ENCODE results near the gene JAKMIP1. TPM values are rescaled to one million over a fixed set of nuclear protein-coding genes. Genes with fewer than 3 reads are reported as not detected.

JAKMIP1 gene
- total RNA-seq, 1 donor from 2014 or later = 0.13 TPM

DNA sequence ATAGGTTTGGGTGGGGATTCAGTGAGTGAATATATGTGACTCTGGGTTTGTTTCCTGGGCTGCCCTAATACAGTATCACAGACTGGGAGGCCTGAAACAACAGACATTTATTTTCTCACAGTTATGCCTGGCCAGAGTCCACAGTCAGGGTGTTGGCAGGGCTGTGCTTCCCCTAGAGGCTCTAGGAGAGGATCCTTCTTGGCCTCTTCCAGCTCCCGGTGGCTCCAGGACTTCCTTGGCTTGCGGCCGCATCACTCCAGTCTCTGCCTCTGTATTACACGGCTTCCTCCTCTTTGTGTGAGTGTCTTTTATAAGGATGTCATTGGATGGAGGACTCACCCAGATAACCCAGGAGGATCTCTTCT, 5.2 kb upstream of the JAKMIP1 start:
- Mint-ChIP-seq H3K4me3 (no peak overlapping the region), H3K27me3 (peaks cover 4% of the 10 kb centered on the region), H3K4me1 (peaks cover 9% of the 10 kb centered on the region), H3K36me3 (ENCODE audit: low read depth) (no peaks in the 10 kb centered on the region), H3K27ac (no peak overlapping the region), H3K9me3 (peaks cover 7% of the 10 kb centered on the region)
- DNase-seq (no peak), ATAC-seq (ENCODE audit: low read depth) (no peak)
- intact Hi-C loops (cut with micrococcal nuclease) = no loop called here
- ChIA-PET CTCF (no interaction called here), POLR2A (no interaction called here)
- TF ChIP-seq, protein P1, sequence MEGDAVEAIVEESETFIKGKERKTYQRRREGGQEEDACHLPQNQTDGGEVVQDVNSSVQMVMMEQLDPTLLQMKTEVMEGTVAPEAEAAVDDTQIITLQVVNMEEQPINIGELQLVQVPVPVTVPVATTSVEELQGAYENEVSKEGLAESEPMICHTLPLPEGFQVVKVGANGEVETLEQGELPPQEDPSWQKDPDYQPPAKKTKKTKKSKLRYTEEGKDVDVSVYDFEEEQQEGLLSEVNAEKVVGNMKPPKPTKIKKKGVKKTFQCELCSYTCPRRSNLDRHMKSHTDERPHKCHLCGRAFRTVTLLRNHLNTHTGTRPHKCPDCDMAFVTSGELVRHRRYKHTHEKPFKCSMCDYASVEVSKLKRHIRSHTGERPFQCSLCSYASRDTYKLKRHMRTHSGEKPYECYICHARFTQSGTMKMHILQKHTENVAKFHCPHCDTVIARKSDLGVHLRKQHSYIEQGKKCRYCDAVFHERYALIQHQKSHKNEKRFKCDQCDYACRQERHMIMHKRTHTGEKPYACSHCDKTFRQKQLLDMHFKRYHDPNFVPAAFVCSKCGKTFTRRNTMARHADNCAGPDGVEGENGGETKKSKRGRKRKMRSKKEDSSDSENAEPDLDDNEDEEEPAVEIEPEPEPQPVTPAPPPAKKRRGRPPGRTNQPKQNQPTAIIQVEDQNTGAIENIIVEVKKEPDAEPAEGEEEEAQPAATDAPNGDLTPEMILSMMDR (IDR thresholded peaks at IDR 0.05) = no peak

DNA sequence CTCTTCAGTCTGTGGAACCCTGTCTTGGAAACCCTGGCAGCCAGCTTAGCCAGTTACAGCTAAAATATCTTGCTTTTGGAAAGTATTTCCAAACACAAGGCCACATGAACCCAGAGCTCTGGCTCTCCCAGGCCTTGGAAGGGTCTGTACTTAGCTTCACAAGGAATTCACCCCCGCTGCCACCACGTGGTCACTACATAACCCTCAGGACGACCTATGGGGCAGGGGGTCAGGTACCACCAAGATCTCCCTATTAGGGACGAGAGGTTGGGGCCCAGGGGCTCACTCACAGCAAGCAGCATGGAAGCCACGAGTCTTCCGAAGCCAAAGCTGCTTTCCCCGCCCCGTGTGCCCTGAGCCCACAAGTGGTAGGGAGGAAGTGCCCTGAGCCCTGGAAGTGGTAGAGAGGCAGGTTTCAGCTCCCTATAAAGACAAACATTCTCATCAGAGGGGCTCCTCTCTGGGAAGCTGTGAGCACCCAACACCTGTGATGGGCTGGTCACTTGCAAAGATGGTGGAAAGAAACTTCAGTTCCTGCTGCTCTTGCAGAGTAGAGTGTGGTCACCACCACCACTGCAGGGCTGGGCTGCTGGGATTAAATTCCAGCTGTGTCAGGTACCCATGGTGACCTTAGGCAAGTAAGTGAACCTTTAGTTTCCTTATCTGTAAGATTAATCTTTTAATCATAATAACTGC, 4.7 kb upstream of the JAKMIP1 start:
- DNase-seq = no peak
- Mint-ChIP-seq H3K4me3 (no peak overlapping the region), H3K36me3 (ENCODE audit: low read depth) (no peaks in the 10 kb centered on the region), H3K4me1 (peaks cover 9% of the 10 kb centered on the region), H3K9me3 (peaks cover 7% of the 10 kb centered on the region), H3K27me3 (peaks cover 4% of the 10 kb centered on the region), H3K27ac (no peak overlapping the region)
- CTCF ChIA-PET = interaction anchor here (0.7 kb wide), 1 partner anchor 46 kb away, joined by 3 read pairs; no protein-coding TSS in a partner anchor
- ATAC-seq (ENCODE audit: low read depth) = no peak
- intact Hi-C loops (cut with micrococcal nuclease) = no loop called here
- TF ChIP-seq, protein P1 (IDR thresholded peaks at IDR 0.05) = no peak
- POLR2A ChIA-PET = no interaction called here

DNA sequence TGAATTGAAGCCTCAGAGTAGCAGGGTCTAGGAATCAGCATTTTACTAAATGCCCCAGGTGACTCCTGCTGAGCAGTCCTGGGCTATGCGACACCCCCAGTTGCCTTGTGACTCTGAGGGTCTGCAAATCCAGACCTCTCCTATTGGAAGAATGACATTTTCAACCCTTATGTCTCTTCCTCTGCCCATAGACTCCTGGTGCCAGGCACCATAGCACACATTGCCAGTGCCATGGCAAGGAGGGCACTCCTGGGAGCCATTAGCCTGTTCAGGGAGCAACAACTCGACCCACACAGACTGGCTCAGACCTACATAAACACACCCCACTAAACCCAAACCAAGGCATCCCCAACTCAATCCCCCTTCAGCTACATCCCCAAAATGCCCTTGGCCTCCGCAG, 3.7 kb upstream of the JAKMIP1 start:
- Mint-ChIP-seq H3K4me3 (no peak overlapping the region), H3K27ac (no peak overlapping the region), H3K9me3 (peaks cover 7% of the 10 kb centered on the region), H3K36me3 (ENCODE audit: low read depth) (no peaks in the 10 kb centered on the region), H3K4me1 (peaks cover 10% of the 10 kb centered on the region), H3K27me3 (peaks cover 4% of the 10 kb centered on the region)
- DNase-seq = no peak
- ChIA-PET CTCF (interaction anchor here (0.7 kb wide), 1 partner anchor 47 kb away, joined by 3 read pairs; no protein-coding TSS in a partner anchor), POLR2A (no interaction called here)
- intact Hi-C loops (cut with micrococcal nuclease) = no loop called here
- no peak for ATAC-seq (ENCODE audit: low read depth)
- TF ChIP-seq, protein P1 (IDR thresholded peaks at IDR 0.05) = no peak

DNA sequence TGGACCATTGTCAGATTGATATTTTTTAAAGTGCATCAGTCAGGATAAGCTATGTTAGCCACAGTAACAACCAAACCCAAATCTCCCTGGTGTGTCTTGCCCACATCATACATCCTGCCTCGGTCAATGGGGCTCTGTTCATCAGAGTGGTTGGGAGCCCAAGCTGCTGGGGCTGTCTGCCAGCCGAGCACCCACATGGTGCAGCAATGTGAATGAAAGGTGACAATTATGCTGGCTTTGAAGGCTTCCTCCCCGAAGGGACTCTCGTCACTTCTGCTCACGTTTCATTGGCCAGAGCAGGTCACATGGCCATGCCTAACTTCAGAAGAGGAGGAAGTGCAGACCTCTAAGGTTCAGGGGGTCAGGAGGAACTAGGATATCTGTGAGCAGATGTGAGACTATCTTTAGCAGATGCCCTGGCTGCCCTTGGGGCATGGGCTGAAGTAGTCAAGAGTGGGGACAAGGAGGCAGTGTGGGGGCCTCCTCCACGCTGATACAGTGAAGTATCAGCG, 1.3 kb upstream of the JAKMIP1 start:
- intact Hi-C loops (cut with micrococcal nuclease) = loop anchor here (2.0 kb wide), 1 partner anchor 67 kb away; the partner anchor contains the start of gene WFS1
- Mint-ChIP-seq H3K36me3 (ENCODE audit: low read depth) (no peaks in the 10 kb centered on the region), H3K9me3 (peaks cover 7% of the 10 kb centered on the region), H3K4me3 (peak overlapping the region; percentile 61), H3K27ac (no peak overlapping the region), H3K4me1 (peaks cover 21% of the 10 kb centered on the region), H3K27me3 (peaks cover 27% of the 10 kb centered on the region)
- ChIA-PET POLR2A (no interaction called here), CTCF (no interaction called here)
- TF ChIP-seq, protein P1 (IDR thresholded peaks at IDR 0.05) = no peak
- DNase-seq = no peak
- no peak for ATAC-seq (ENCODE audit: low read depth)

DNA sequence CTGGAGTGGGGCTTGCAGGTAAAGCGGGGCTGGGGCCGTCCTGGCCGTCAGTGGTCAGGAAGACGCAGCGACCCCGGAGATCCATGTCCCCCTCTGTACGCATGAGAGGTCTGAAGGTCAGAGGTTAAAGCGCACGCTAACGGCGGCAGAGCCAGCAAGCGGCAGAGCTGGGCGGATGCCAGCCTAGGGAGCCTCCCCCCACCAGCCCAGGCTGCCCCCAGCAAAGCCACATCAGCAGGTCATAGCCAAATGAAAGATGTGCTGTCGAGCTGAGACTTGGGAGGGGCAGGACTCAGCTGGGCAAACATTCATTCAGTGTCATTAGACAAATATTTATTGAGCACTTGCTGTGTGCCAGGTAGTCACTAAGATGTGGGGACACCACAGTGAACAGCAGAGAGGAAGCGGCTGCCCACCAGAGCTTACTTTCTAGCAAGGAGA, 593 bp upstream of the JAKMIP1 start:
- peaks cover 27% of the 10 kb centered on the region for H3K27me3 Mint-ChIP-seq
- intact Hi-C loops (cut with micrococcal nuclease) = loop anchor here (2.0 kb wide), 1 partner anchor 68 kb away; the partner anchor contains the start of gene WFS1
- H3K9me3 Mint-ChIP-seq = peaks cover 7% of the 10 kb centered on the region
- H3K4me1 Mint-ChIP-seq = peaks cover 21% of the 10 kb centered on the region
- POLR2A ChIA-PET = interaction anchor here (0.6 to 0.9 kb wide), 2 partner anchors 21 to 1764 kb away, joined by 3 to 4 read pairs; no protein-coding TSS in a partner anchor
- peak overlapping the region; percentile 58 for H3K4me3 Mint-ChIP-seq
- DNase-seq (no peak), ATAC-seq (ENCODE audit: low read depth) (no peak)
- no peaks in the 10 kb centered on the region for H3K36me3 Mint-ChIP-seq (ENCODE audit: low read depth)
- CTCF ChIA-PET = no interaction called here
- TF ChIP-seq, protein P1 (IDR thresholded peaks at IDR 0.05) = no peak
- no peak overlapping the region for H3K27ac Mint-ChIP-seq

All from activated B cell treated with CpG ODN at 0.5 μM for 24 hours (primary cell).